ENCODE measurements around the gene TMEM242. TPM values are rescaled to one million over a fixed set of nuclear protein-coding genes. Genes with fewer than 3 reads are reported as not detected.

The TMEM242 gene
- total RNA-seq, 2 donors from 2014 or later, result 10.8 to 11.9 TPM

- peak; percentile 64 for DNase-seq
These were observed 18.2 kb downstream of the TMEM242 start for GRCh38 chr6:157304899-157305663.

GRCh38 chr6:157302736-157303135 lies 20.6 kb downstream of the TMEM242 start:
- intact Hi-C loops (cut with DNase I), result no loop called here
- no peaks in the 10 kb centered on the region for H3K9me3 ChIP-seq
- peak overlapping the region; percentile 70 for H3K27ac ChIP-seq
- H3K9ac ChIP-seq (ENCODE audit: low read depth in 2 of 2, low read length in 2 of 2), result no peak overlapping the region
- TF ChIP-seq CTCF (IDR thresholded peaks at IDR 0.05), result no peak
- peak; percentile 32 for DNase-seq
- H3K4me3 ChIP-seq, result no peak overlapping the region
- peaks cover 10% of the 10 kb centered on the region for H3K4me1 ChIP-seq
- no peaks in the 10 kb centered on the region for H3K27me3 ChIP-seq
- no peaks in the 10 kb centered on the region for H3K36me3 ChIP-seq

More at GRCh38 chr6:157304899-157305663, 18.2 kb downstream of the TMEM242 start:
- H3K36me3 ChIP-seq, result no peaks in the 10 kb centered on the region
- peak overlapping the region; percentile 54 for H3K27ac ChIP-seq
- H3K9ac ChIP-seq (ENCODE audit: low read depth in 2 of 2, low read length in 2 of 2), result no peak overlapping the region
- no peak for TF ChIP-seq CTCF (IDR thresholded peaks at IDR 0.05)
- H3K4me3 ChIP-seq, result no peak overlapping the region
- peaks cover 10% of the 10 kb centered on the region for H3K4me1 ChIP-seq
- intact Hi-C loops (cut with DNase I), result no loop called here
- H3K9me3 ChIP-seq, result no peaks in the 10 kb centered on the region
- no peaks in the 10 kb centered on the region for H3K27me3 ChIP-seq

GRCh38 chr6:157300436-157300835 lies 22.9 kb downstream of the TMEM242 start:
- intact Hi-C loops (cut with DNase I), result no loop called here
- no peak for DNase-seq
- peaks cover 4% of the 10 kb centered on the region for H3K4me1 ChIP-seq

GRCh38 chr6:157300006-157300405 lies 23.3 kb downstream of the TMEM242 start:
- Histone ChIP-seq H3K27me3 (no peaks in the 10 kb centered on the region), H3K4me1 (peaks cover 4% of the 10 kb centered on the region), H3K36me3 (no peaks in the 10 kb centered on the region), H3K9ac (ENCODE audit: low read depth in 2 of 2, low read length in 2 of 2) (no peak overlapping the region), H3K9me3 (no peaks in the 10 kb centered on the region), H3K4me3 (no peak overlapping the region), H3K27ac (no peak overlapping the region)
- intact Hi-C loops (cut with DNase I), result no loop called here
- no peak for DNase-seq
- TF ChIP-seq CTCF (IDR thresholded peaks at IDR 0.05), result no peak

More at GRCh38 chr6:157300436-157300835, 22.9 kb downstream of the TMEM242 start:
- no peak for TF ChIP-seq CTCF (IDR thresholded peaks at IDR 0.05)
- Histone ChIP-seq H3K27ac (no peak overlapping the region), H3K9ac (ENCODE audit: low read depth in 2 of 2, low read length in 2 of 2) (no peak overlapping the region), H3K9me3 (no peaks in the 10 kb centered on the region), H3K4me3 (no peak overlapping the region), H3K27me3 (no peaks in the 10 kb centered on the region), H3K36me3 (no peaks in the 10 kb centered on the region)

GRCh38 chr6:157298216-157298724 lies 25.0 kb downstream of the TMEM242 start:
- no peak overlapping the region for H3K9ac ChIP-seq (ENCODE audit: low read depth in 2 of 2, low read length in 2 of 2)
- no peak overlapping the region for H3K27ac ChIP-seq
- no peak overlapping the region for H3K4me3 ChIP-seq
- H3K36me3 ChIP-seq, result no peaks in the 10 kb centered on the region
- intact Hi-C loops (cut with DNase I), result no loop called here
- DNase-seq, result no peak
- no peaks in the 10 kb centered on the region for H3K27me3 ChIP-seq
- peaks cover 3% of the 10 kb centered on the region for H3K4me1 ChIP-seq
- TF ChIP-seq CTCF (IDR thresholded peaks at IDR 0.05), result no peak
- no peaks in the 10 kb centered on the region for H3K9me3 ChIP-seq
